SH-SY5Y (cell line): ENCODE data around the gene AGTR1.

Source experiments
- GATA2 ChIP-seq: IDR thresholded peaks from 2 replicates; pipeline ENCODE4 v1.6.1; 2011; ENCODE audit warnings: mild to moderate bottlenecking, low read depth, low read length
- GATA3 ChIP-seq: IDR thresholded peaks from 2 replicates; pipeline ENCODE4 v1.6.1; 2011; ENCODE audit warnings: low read depth, mild to moderate bottlenecking, low read length, moderate library complexity

GRCh38 chr3:148742118-148742517 is 44.4 kb downstream of the AGTR1 start:
- TF ChIP-seq GATA3 (no peak), GATA2 (no peak)
